H1 (cell line): ENCODE data around the gene BRD3OS. TPM values are rescaled to one million over a fixed set of nuclear protein-coding genes. Genes with fewer than 3 reads are reported as not detected.

ENCODE experiments used
- CTCF ChIA-PET: fragments of 300-600 bp; sonication (Branson Sonifier 250); formaldehyde crosslinking; loops from one replicate; lab custom pipeline; 2021; ENCODE audit not compliant: partially characterized antibody; lab: Charles Lee
- POLR2A ChIA-PET: fragments of 300-600 bp; sonication (Branson Sonifier 250); formaldehyde crosslinking; loops from one replicate; lab custom pipeline; 2021; ENCODE audit warnings: inconsistent platforms; ENCODE audit not compliant: partially characterized antibody; lab: Charles Lee
- DNase-seq, 2 experiments: peaks; one replicate each; pipeline versions ENCODE4 v3.0.0 to v3.0.0-alpha.2; 2010 to 2022; ENCODE audit warnings: low spot score in 2 of 2, low read depth in 1 of 2, mixed read lengths in 1 of 2
- FAIRE-seq: peaks from 2 replicates; lab custom pipeline; 2011; peaks lifted over from hg19 to GRCh38; lab: Jason Lieb, UNC
- H2AFZ ChIP-seq: 2 replicates; pipeline ENCODE4 v1.8.1; 2012; ENCODE audit warnings: low read length, inconsistent platforms
- H2AK5ac ChIP-seq: 2 replicates; pipeline ENCODE4 v1.6.1; 2013; ENCODE audit warnings: low read depth, low read length
- H2BK120ac ChIP-seq: replicated peaks from 2 replicates; pipeline ENCODE3; 2013; ENCODE audit warnings: low read depth, low read length, inconsistent platforms
- H2BK12ac ChIP-seq: 2 replicates; pipeline ENCODE4 v1.6.1; 2013; ENCODE audit warnings: low read depth, low read length
- H2BK15ac ChIP-seq: 2 replicates; pipeline ENCODE4 v1.6.1; 2013; ENCODE audit warnings: low read length
- H2BK20ac ChIP-seq: 2 replicates; pipeline ENCODE4 v1.6.1; 2013; ENCODE audit warnings: low read length
- H2BK5ac ChIP-seq: 2 replicates; pipeline ENCODE4 v1.6.1; 2013; ENCODE audit warnings: low read depth, low read length
- H3K14ac ChIP-seq: 2 replicates; pipeline ENCODE4 v1.6.1; 2013; ENCODE audit warnings: inconsistent platforms; ENCODE audit not compliant: insufficient read length
- H3K18ac ChIP-seq: 2 replicates; pipeline ENCODE4 v1.6.1; 2013; ENCODE audit warnings: low read length; ENCODE audit errors: extremely low read depth
- H3K23ac ChIP-seq: 2 replicates; pipeline ENCODE4 v1.6.1; 2013; ENCODE audit warnings: inconsistent platforms; ENCODE audit not compliant: insufficient read length
- H3K23me2 ChIP-seq: 2 replicates; pipeline ENCODE4 v1.6.1; 2013; ENCODE audit warnings: low read depth, low read length
- H3K27ac ChIP-seq: 2 replicates; pipeline ENCODE4 v1.6.1; 2011; ENCODE audit warnings: low read depth, low read length, inconsistent platforms
- H3K27me3 ChIP-seq, 4 experiments: replicated peaks in 1 of 4; 1 replicate in 1 of 4; 2 replicates in 3 of 4; pipeline versions ENCODE4 v1.6.1 to v1.8.1; 2011 to 2013; ENCODE audit warnings: low read length in 3 of 4, mild to moderate bottlenecking in 3 of 4, inconsistent platforms in 2 of 4, mixed read lengths in 2 of 4, moderate library complexity in 1 of 4; ENCODE audit not compliant: control insufficient read depth in 3 of 4, insufficient read depth in 3 of 4; ENCODE audit errors: extremely low read depth in 1 of 4
- H3K36me3 ChIP-seq, 4 experiments: 2 replicates each; pipeline versions ENCODE4 v1.6.1 to v1.8.1; 2011 to 2013; ENCODE audit warnings: mild to moderate bottlenecking in 4 of 4, low read length in 3 of 4, moderate library complexity in 2 of 4, control low read depth in 1 of 4, inconsistent platforms in 1 of 4; ENCODE audit not compliant: insufficient read depth in 4 of 4, control insufficient read depth in 2 of 4
- H3K4ac ChIP-seq: replicated peaks from 2 replicates; pipeline ENCODE3; 2013; ENCODE audit warnings: low read length, low read depth, mixed read lengths, inconsistent platforms; ENCODE audit not compliant: insufficient read length
- H3K4me1 ChIP-seq, 4 experiments: replicated peaks in 1 of 4; 1 replicate in 1 of 4; 2 replicates in 3 of 4; pipeline versions ENCODE4 v1.6.1 to v1.8.1; 2011 to 2013; ENCODE audit warnings: low read length in 3 of 4, inconsistent platforms in 2 of 4, mixed read lengths in 1 of 4; ENCODE audit not compliant: insufficient read depth in 4 of 4, control insufficient read depth in 3 of 4
- H3K4me2 ChIP-seq, 2 experiments: 2 replicates each; pipeline versions ENCODE4 v1.6.1 to v1.8.1; 2011 to 2013; ENCODE audit warnings: low read depth in 2 of 2, low read length in 2 of 2, control low read depth in 1 of 2, inconsistent platforms in 1 of 2, mild to moderate bottlenecking in 1 of 2; ENCODE audit not compliant: insufficient read depth in 1 of 2
- H3K4me3 ChIP-seq, 4 experiments: fragments of 200-600, 300-600 bp in 1 of 4; sonication (generic), shearing (Covaris generic), sonication (Bioruptor Twin) in 1 of 4; 2 replicates each; pipeline versions ENCODE4 v1.5.1 to v1.8.1; 2011 to 2016; ENCODE audit warnings: low read length in 4 of 4, low read depth in 3 of 4, control low read depth in 2 of 4, inconsistent platforms in 2 of 4, mild to moderate bottlenecking in 2 of 4, mixed read lengths in 1 of 4, moderate library complexity in 1 of 4; ENCODE audit not compliant: insufficient read depth in 2 of 4; ENCODE audit errors: extremely low read depth in 1 of 4
- H3K56ac ChIP-seq: replicated peaks from 2 replicates; pipeline ENCODE3; 2013; ENCODE audit warnings: low read depth, mild to moderate bottlenecking, mixed read lengths, low read length, inconsistent platforms; ENCODE audit not compliant: insufficient read length
- H3K79me1 ChIP-seq: 2 replicates; pipeline ENCODE4 v1.6.1; 2013; ENCODE audit warnings: low read depth, low read length, control low read depth
- H3K79me2 ChIP-seq, 2 experiments: 2 replicates each; pipeline versions ENCODE4 v1.6.1 to v1.8.1; 2012 to 2013; ENCODE audit warnings: low read length in 2 of 2, mild to moderate bottlenecking in 2 of 2, inconsistent platforms in 1 of 2; ENCODE audit not compliant: insufficient read depth in 2 of 2, control insufficient read depth in 1 of 2
- H3K9ac ChIP-seq, 4 experiments: replicated peaks in 1 of 4; 1 replicate in 1 of 4; 2 replicates in 3 of 4; pipeline versions ENCODE4 v1.6.1 to v1.8.1; 2011 to 2013; ENCODE audit warnings: low read depth in 3 of 4, low read length in 3 of 4, control low read depth in 2 of 4, mild to moderate bottlenecking in 2 of 4, moderate library complexity in 2 of 4, inconsistent platforms in 1 of 4; ENCODE audit errors: extremely low read depth in 1 of 4
- H3K9me3 ChIP-seq, 2 experiments: 2 replicates each; pipeline versions ENCODE4 v1.6.1 to v1.8.1; 2012 to 2013; ENCODE audit warnings: mild to moderate bottlenecking in 2 of 2, moderate library complexity in 2 of 2, control low read depth in 1 of 2, inconsistent platforms in 1 of 2, low read depth in 1 of 2, low read length in 1 of 2, mixed read lengths in 1 of 2; ENCODE audit not compliant: insufficient read depth in 2 of 2
- H4K20me1 ChIP-seq, 2 experiments: replicated peaks in 1 of 2; 2 replicates each; pipeline versions ENCODE3 to v1.8.1; 2011 to 2013; ENCODE audit warnings: inconsistent platforms in 2 of 2, low read length in 2 of 2, mild to moderate bottlenecking in 1 of 2; ENCODE audit not compliant: insufficient read depth in 2 of 2, control insufficient read depth in 1 of 2
- H4K5ac ChIP-seq: 2 replicates; pipeline ENCODE4 v1.6.1; 2013; ENCODE audit warnings: low read length, low read depth, mixed read lengths, inconsistent platforms; ENCODE audit not compliant: insufficient read length
- H4K8ac ChIP-seq: 2 replicates; pipeline ENCODE4 v1.8.0; 2013; ENCODE audit warnings: mild to moderate bottlenecking, moderate library complexity, low read length, inconsistent platforms; ENCODE audit not compliant: insufficient read depth; ENCODE audit errors: extremely low read depth
- H4K91ac ChIP-seq: replicated peaks from 2 replicates; pipeline ENCODE3; 2013; ENCODE audit warnings: low read length, mixed read lengths, inconsistent platforms; ENCODE audit not compliant: insufficient read length
- MAFK ChIP-seq: IDR thresholded peaks from 2 replicates; pipeline ENCODE4 v1.6.1; 2012; ENCODE audit warnings: low read depth, mild to moderate bottlenecking, improper control_type of control experiment, low read length
- SUZ12 ChIP-seq: fragments of 200-600 bp; sonication (generic); IDR thresholded peaks from 2 replicates; pipeline ENCODE4 v1.6.1; 2012; ENCODE audit warnings: mild to moderate bottlenecking, inconsistent platforms, low read length, moderate library complexity, mixed read lengths
- WGBS, 2 experiments: shearing (Covaris generic) in 1 of 2; methylation state at CpG; one replicate each; pipeline versions ENCODE4 v1.1.6 to v1.1.7; 2013 to 2015; ENCODE audit warnings: low lambda C conversion rate in 2 of 2, mixed read lengths in 2 of 2, inconsistent platforms in 1 of 2, low coverage in 1 of 2, missing lambda C conversion rate in 1 of 2; ENCODE audit not compliant: insufficient replicate concordance in 2 of 2, insufficient coverage in 1 of 2, insufficient read length in 1 of 2; ENCODE audit errors: extremely low coverage in 1 of 2, missing lambda C conversion rate in 1 of 2; 5-methylcytosine and 5-hydroxymethylcytosine counted together
- polyA plus RNA-seq, 7 experiments: library from polyadenylated mRNA; depleted of rRNA in 3 of 7; stranded (reverse) in 5 of 7; unstranded in 2 of 7; fragments of >200 nt in 5 of 7; fragments of 200-250 nt in 2 of 7; gene quantifications; 1 replicate in 5 of 7; 2 replicates in 1 of 7; 4 replicates in 1 of 7; pipeline versions ENCODE4 v1.2.1 to v1.2.3, GENCODE V29; 2011 to 2013; ENCODE audit warnings: missing spikeins in 2 of 7, mixed read lengths in 2 of 7
- total RNA-seq: library from RNA; stranded (reverse); fragmentation: NEBNext Ultra II Directional; extraction: Animal tissue kit (Norgen Biotek cat#: 25700); gene quantifications from 2 replicates; pipeline ENCODE4 v1.2.1, GENCODE V29; 2021
- TF ChIP-seq, protein P1 (sequence below), 3 experiments: IDR thresholded peaks; 1 replicate in 2 of 3; 2 replicates in 1 of 3; pipeline versions ENCODE4 v1.5.1 to v1.6.1; 2011; ENCODE audit warnings: low read length in 3 of 3, mild to moderate bottlenecking in 3 of 3, inconsistent platforms in 2 of 3, low read depth in 1 of 3, moderate library complexity in 1 of 3; ENCODE audit not compliant: insufficient read depth in 1 of 3; ENCODE audit errors: control extremely low read depth in 1 of 3

Gene BRD3OS
- total and polyA plus RNA-seq, 2 of the 8 experiments (the other 6 are each of a cell fraction or from before 2014, with no cell fraction given) = 12.7 to 20.2 TPM

DNA sequence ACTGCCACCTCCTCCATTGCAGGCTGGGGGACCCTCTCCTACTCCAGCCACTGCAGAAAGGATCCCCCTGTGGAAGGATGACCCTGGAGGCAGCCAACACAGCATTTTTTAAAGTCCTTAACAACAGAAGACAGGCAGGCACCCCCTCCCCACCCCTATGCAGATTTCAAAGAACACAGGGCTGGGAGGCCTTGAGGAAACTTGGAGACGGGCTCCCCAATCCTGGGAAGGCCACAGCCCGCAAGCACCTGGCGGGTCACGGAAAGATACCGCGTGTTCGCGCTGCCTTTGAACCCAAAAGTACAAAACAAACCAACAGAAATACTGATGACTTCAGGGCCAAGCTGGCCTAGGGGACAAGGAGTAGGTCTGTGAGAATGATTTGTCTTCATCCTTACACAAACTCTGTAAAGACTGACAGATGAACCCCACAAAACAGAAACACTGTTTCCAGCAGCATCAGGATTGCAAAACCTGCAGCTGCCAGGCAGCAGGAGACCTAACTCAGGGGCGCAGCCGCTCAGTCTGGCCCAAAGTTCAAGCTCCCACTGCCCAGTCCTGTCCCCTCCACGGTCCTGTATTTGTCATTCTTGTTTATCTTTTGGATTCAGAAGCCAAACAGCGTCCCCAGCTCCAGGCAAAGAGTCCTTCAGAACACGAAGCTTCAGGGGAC, 46.9 kb upstream of the BRD3OS start:
- 89% methylated on average over 13 of the region's 13 CpGs; no CpG with 5 or more reads in 1 of the 2 experiments for WGBS, 2 experiments
- Histone ChIP-seq H3K27me3 (no peaks in the 10 kb centered on the region), H2BK120ac (no peak overlapping the region), H3K79me2 (peaks cover 11 to 98% of the 10 kb centered on the region in 2 experiments; a peak in 3 of 4 replicates), H3K56ac (no peak overlapping the region), H4K20me1 (peaks cover 43 to 54% of the 10 kb centered on the region in 2 experiments), H3K4me3 (no peak overlapping the region), H3K23ac (no peak overlapping the region), H4K91ac (no peak overlapping the region), H3K27ac (no peak overlapping the region), H3K4me2 (no peak overlapping the region), H3K23me2 (no peaks in the 10 kb centered on the region), H2BK5ac (no peak overlapping the region), H2BK20ac (no peak overlapping the region), H3K18ac (no peak overlapping the region), H2BK15ac (no peak overlapping the region), H3K36me3 (no peaks in the 10 kb centered on the region), H3K9me3 (no peaks in the 10 kb centered on the region), H3K4ac (no peak overlapping the region), H2AFZ (no peak overlapping the region), H2BK12ac (no peak overlapping the region), H4K5ac (no peak overlapping the region), H3K79me1 (peaks cover 32% of the 10 kb centered on the region), H3K4me1 (peaks cover 0 to 18% (median 8%) of the 10 kb centered on the region in 4 experiments; a peak in 5 of 7 replicates), H3K9ac (no peak overlapping the region), H2AK5ac (no peak overlapping the region), H3K14ac (no peak overlapping the region), H4K8ac (no peak overlapping the region)
- DNase-seq (no peak), FAIRE-seq (no peak)
- TF ChIP-seq, protein P1, sequence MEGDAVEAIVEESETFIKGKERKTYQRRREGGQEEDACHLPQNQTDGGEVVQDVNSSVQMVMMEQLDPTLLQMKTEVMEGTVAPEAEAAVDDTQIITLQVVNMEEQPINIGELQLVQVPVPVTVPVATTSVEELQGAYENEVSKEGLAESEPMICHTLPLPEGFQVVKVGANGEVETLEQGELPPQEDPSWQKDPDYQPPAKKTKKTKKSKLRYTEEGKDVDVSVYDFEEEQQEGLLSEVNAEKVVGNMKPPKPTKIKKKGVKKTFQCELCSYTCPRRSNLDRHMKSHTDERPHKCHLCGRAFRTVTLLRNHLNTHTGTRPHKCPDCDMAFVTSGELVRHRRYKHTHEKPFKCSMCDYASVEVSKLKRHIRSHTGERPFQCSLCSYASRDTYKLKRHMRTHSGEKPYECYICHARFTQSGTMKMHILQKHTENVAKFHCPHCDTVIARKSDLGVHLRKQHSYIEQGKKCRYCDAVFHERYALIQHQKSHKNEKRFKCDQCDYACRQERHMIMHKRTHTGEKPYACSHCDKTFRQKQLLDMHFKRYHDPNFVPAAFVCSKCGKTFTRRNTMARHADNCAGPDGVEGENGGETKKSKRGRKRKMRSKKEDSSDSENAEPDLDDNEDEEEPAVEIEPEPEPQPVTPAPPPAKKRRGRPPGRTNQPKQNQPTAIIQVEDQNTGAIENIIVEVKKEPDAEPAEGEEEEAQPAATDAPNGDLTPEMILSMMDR (IDR thresholded peaks at IDR 0.05; ENCODE audit: control extremely low read depth in 1 of 3, insufficient read depth in 1 of 3, low read depth in 1 of 3, low read length in 3 of 3) = no peak
- no peak for TF ChIP-seq SUZ12
- no peak for TF ChIP-seq MAFK
- ChIA-PET CTCF (interaction anchor here (1.2 to 4.9 kb wide), 4 partner anchors 17 to 196 kb away, joined by 3 to 22 read pairs (median 4); no protein-coding TSS in a partner anchor), POLR2A (interaction anchor here (1.2 kb wide), 1 partner anchor 15 kb away, joined by 5 read pairs; no protein-coding TSS in a partner anchor)
